ENCODE data around the gene ITGAV. TPM values are rescaled to one million over a fixed set of nuclear protein-coding genes. Genes with fewer than 3 reads are reported as not detected.

Gene ITGAV
- total RNA-seq, 1 donor from 2014 or later: 7.5 TPM

GRCh38 chr2:186611526-186611925, 21.7 kb downstream of the ITGAV start:
- intact Hi-C loops (cut with micrococcal nuclease): no loop called here

GRCh38 chr2:186612026-186612425, 22.2 kb downstream of the ITGAV start:
- intact Hi-C loops (cut with micrococcal nuclease): no loop called here

- intact Hi-C loops (cut with micrococcal nuclease): no loop called here
Observed at GRCh38 chr2:186612555-186613440, 22.9 kb downstream of the ITGAV start.

GRCh38 chr2:186614373-186614772, 24.5 kb downstream of the ITGAV start:
- intact Hi-C loops (cut with micrococcal nuclease): no loop called here

- intact Hi-C loops (cut with micrococcal nuclease): no loop called here
Observed at GRCh38 chr2:186617148-186617547, 27.3 kb downstream of the ITGAV start.

- intact Hi-C loops (cut with micrococcal nuclease): no loop called here
Observed at GRCh38 chr2:186617771-186618170, 27.9 kb downstream of the ITGAV start.

- intact Hi-C loops (cut with micrococcal nuclease): no loop called here
Observed at GRCh38 chr2:186618696-186619095, 28.8 kb downstream of the ITGAV start.

- intact Hi-C loops (cut with micrococcal nuclease): no loop called here
Observed at GRCh38 chr2:186623084-186623483, 33.2 kb downstream of the ITGAV start.

- intact Hi-C loops (cut with micrococcal nuclease): no loop called here
Observed at GRCh38 chr2:186624276-186624675, 34.4 kb downstream of the ITGAV start.

- intact Hi-C loops (cut with micrococcal nuclease): loop anchor here (1.0 kb wide), 1 partner anchor 19 kb away; no protein-coding TSS in a partner anchor
Observed at GRCh38 chr2:186629250-186629996, 39.6 kb downstream of the ITGAV start.

- intact Hi-C loops (cut with micrococcal nuclease): no loop called here
Observed at GRCh38 chr2:186632417-186632816, 42.6 kb downstream of the ITGAV start.

- intact Hi-C loops (cut with micrococcal nuclease): no loop called here
Observed at GRCh38 chr2:186634701-186635100, 44.8 kb downstream of the ITGAV start.

- intact Hi-C loops (cut with micrococcal nuclease): no loop called here
Observed at GRCh38 chr2:186636800-186637496, 47.1 kb downstream of the ITGAV start.

- intact Hi-C loops (cut with micrococcal nuclease): no loop called here
Observed at GRCh38 chr2:186637497-186637800, 47.6 kb downstream of the ITGAV start.

- intact Hi-C loops (cut with micrococcal nuclease): loop anchor here (5.0 kb wide), 1 partner anchor 153 kb away; the partner anchor contains the start of gene ZC3H15
Observed at GRCh38 chr2:186639939-186640338, 50.1 kb downstream of the ITGAV start.

- intact Hi-C loops (cut with micrococcal nuclease): loop anchor here (1.0 to 5.0 kb wide), 3 partner anchors 51 to 154 kb away; partner anchors contain the start of genes ITGAV and ZC3H15
Observed at GRCh38 chr2:186641132-186641806, 51.4 kb downstream of the ITGAV start.

- intact Hi-C loops (cut with micrococcal nuclease): loop anchor here (1.0 to 5.0 kb wide), 3 partner anchors 52 to 155 kb away; partner anchors contain the start of genes ITGAV and ZC3H15
Observed at GRCh38 chr2:186641807-186642321, 52.0 kb downstream of the ITGAV start.

GRCh38 chr2:186644791-186645190, 54.9 kb downstream of the ITGAV start:
- intact Hi-C loops (cut with micrococcal nuclease): loop anchor here (5.0 kb wide), 1 partner anchor 157 kb away; the partner anchor contains the start of gene ZC3H15

- intact Hi-C loops (cut with micrococcal nuclease): no loop called here
Observed at GRCh38 chr2:186645999-186646398, 56.1 kb downstream of the ITGAV start.

- intact Hi-C loops (cut with micrococcal nuclease): loop anchor here (1.0 kb wide), 1 partner anchor 19 kb away; no protein-coding TSS in a partner anchor
Observed at GRCh38 chr2:186648130-186648529, 58.3 kb downstream of the ITGAV start.

GRCh38 chr2:186653511-186653910, 63.7 kb downstream of the ITGAV start:
- intact Hi-C loops (cut with micrococcal nuclease): no loop called here
